Type B pancreatic cell (in vitro differentiated cells): ENCODE data around the gene WAS. TPM values are rescaled to one million over a fixed set of nuclear protein-coding genes. Genes with fewer than 3 reads are reported as not detected.

Source experiments
- DNase-seq: peaks from one replicate; pipeline ENCODE4 v3.0.0; 2021; ENCODE audit warnings: mixed read lengths; ENCODE audit not compliant: unreplicated experiment; ENCODE audit errors: extremely low spot score
- H3K27ac Mint-ChIP-seq: 2 replicates; pipeline ENCODE4 v1.8.0; 2021; ENCODE audit warnings: mild to moderate bottlenecking, mixed read lengths
- H3K27me3 Mint-ChIP-seq: 2 replicates; pipeline ENCODE4 v1.8.0; 2021; ENCODE audit warnings: mixed read lengths
- H3K36me3 Mint-ChIP-seq: 2 replicates; pipeline ENCODE4 v1.8.0; 2021; ENCODE audit warnings: mixed read lengths
- H3K4me1 Mint-ChIP-seq: one replicate; pipeline ENCODE4 v1.8.0; 2021; ENCODE audit warnings: mixed read lengths; ENCODE audit not compliant: unreplicated experiment
- H3K4me3 Mint-ChIP-seq: 2 replicates; pipeline ENCODE4 v1.8.0; 2021; ENCODE audit warnings: mild to moderate bottlenecking, mixed read lengths
- H3K9me3 Mint-ChIP-seq: 2 replicates; pipeline ENCODE4 v1.8.0; 2021; ENCODE audit warnings: mixed read lengths
- CTCF ChIP-seq: fragments of 200-600 bp; sonication (generic); conservative IDR thresholded peaks from 2 replicates; pipeline ENCODE4 v1.5.0; 2021; ENCODE audit warnings: antibody characterized with exemption, mild to moderate bottlenecking
- total RNA-seq: library from RNA; stranded (reverse); gene quantifications from 2 replicates; pipeline ENCODE4 v1.2.1, GENCODE V29; 2021; ENCODE audit warnings: low replicate concordance

Gene WAS
- total RNA-seq, 1 donor from 2014 or later = 0.82 TPM

DNA sequence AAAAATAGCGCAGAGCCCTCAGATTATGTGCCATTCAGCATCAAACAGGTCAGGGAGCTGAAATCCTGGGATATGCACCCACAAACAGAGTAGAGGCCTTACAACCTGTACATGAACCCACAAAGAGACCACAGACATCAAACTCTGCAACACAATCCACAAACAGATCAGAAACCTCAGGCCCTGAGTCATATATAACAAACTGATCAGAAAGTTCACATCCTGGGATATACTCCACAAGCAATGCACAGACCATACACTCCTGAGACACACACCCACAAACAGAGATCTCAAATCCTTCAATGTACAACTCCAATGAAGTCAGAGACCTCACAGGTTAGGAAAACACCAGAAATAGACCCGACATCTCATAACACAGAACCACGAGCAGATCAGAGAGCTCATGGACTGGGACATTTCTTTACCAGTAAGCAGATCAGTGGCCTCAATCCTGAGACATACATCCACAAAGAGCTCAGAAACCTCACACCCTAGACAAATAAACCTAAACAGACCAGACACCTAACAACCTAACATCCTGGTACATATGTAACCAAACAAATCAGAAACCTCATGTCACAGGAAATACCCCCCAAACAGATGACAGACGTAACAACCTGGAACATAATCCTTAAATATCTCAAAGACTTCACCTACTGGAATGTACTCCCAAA lies 37.1 kb downstream of the WAS start:
- TF ChIP-seq CTCF = no peak
- Mint-ChIP-seq H3K9me3 (no peaks in the 10 kb centered on the region), H3K4me3 (no peak overlapping the region), H3K27ac (no peak overlapping the region), H3K27me3 (no peaks in the 10 kb centered on the region), H3K36me3 (no peaks in the 10 kb centered on the region), H3K4me1 (no peaks in the 10 kb centered on the region)
- no peak for DNase-seq

DNA sequence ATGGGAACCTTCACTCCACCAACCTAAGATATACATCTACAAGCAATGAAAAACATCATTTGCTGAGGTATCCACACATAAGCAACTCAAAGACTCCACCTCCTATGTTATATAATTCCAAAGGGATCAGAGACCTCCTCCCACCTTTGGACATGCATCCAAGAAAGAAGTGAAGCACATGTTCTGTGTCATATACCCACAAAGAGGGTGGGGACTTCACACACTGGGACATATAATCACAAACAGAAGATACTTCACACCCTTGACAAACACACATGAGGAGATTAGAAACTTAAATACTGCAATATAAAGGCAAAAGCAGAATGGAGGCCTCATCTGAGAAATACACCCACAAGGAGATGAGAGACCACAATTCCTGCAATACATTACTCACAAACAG lies 38.3 kb downstream of the WAS start:
- Mint-ChIP-seq H3K27me3 (no peaks in the 10 kb centered on the region), H3K36me3 (no peaks in the 10 kb centered on the region), H3K9me3 (no peaks in the 10 kb centered on the region), H3K4me1 (no peaks in the 10 kb centered on the region), H3K27ac (no peak overlapping the region), H3K4me3 (no peak overlapping the region)
- TF ChIP-seq CTCF = no peak
- no peak for DNase-seq

DNA sequence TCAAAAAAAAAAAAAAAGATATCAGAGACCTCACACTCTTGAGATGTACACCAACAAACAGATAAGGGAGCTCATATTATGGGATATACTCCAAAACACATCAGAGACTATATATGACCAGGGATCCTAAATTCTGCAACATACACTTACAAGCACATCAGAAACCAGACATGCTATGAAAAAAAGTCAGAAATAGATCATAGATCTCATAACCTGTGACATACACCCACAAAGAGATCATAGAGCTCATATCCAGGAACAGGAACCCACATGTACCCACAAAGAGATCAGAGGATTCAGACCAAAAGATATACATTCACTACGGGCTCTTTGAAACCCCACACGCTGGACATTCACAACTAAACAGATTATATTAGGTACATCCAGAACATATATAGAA lies 43.0 kb downstream of the WAS start:
- Mint-ChIP-seq H3K9me3 (no peaks in the 10 kb centered on the region), H3K27ac (no peak overlapping the region)
- DNase-seq = no peak

GRCh38 chrX:48728653-48729052 lies 45.1 kb downstream of the WAS start:
- TF ChIP-seq CTCF = no peak
- Mint-ChIP-seq H3K36me3 (no peaks in the 10 kb centered on the region), H3K4me1 (no peaks in the 10 kb centered on the region), H3K4me3 (no peak overlapping the region), H3K27ac (no peak overlapping the region), H3K27me3 (no peaks in the 10 kb centered on the region), H3K9me3 (no peaks in the 10 kb centered on the region)
- no peak for DNase-seq

More for the DNA sequence above, 43.0 kb downstream of the WAS start:
- TF ChIP-seq CTCF = no peak
- no peaks in the 10 kb centered on the region for H3K27me3 Mint-ChIP-seq
- no peaks in the 10 kb centered on the region for H3K36me3 Mint-ChIP-seq
- no peak overlapping the region for H3K4me3 Mint-ChIP-seq
- H3K4me1 Mint-ChIP-seq = no peaks in the 10 kb centered on the region

GRCh38 chrX:48736303-48736702 lies 52.7 kb downstream of the WAS start:
- DNase-seq = no peak
- Mint-ChIP-seq H3K9me3 (no peaks in the 10 kb centered on the region), H3K27me3 (no peaks in the 10 kb centered on the region), H3K36me3 (no peaks in the 10 kb centered on the region), H3K4me1 (peaks cover 13% of the 10 kb centered on the region), H3K4me3 (peak overlapping the region; percentile 97), H3K27ac (no peak overlapping the region)
- no peak for TF ChIP-seq CTCF

DNA sequence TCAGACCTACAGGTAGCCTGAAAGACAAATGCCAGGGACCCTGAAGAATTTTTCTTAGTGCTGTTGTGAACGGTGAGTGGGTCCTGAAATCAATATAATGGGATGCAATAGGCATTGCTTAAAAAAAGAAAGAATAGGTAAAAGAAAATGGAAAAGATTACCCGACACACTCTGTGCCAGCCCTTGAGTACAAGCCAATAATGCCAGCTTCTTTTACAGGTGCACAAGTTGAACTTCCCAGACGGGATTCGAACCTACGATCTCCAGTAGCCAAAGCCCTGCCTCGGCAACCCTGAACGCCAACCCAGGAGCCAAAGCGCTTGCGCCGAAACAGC lies 53.2 kb downstream of the WAS start:
- H3K36me3 Mint-ChIP-seq = no peaks in the 10 kb centered on the region
- H3K4me1 Mint-ChIP-seq = peaks cover 13% of the 10 kb centered on the region
- H3K27me3 Mint-ChIP-seq = no peaks in the 10 kb centered on the region
- no peak for TF ChIP-seq CTCF
- peak overlapping the region; percentile 95 for H3K27ac Mint-ChIP-seq
- no peak for DNase-seq
- peak overlapping the region; percentile 97 for H3K4me3 Mint-ChIP-seq
- no peaks in the 10 kb centered on the region for H3K9me3 Mint-ChIP-seq
